SK-N-MC (cell line): Measurements from ENCODE around the gene HCRTR1.

Experiments
- EZH2 ChIP-seq: fragments of 200-600 bp; sonication (generic); IDR thresholded peaks from one replicate; pipeline ENCODE4 v1.6.1; 2017; ENCODE audit warnings: antibody characterized with exemption
- POLR2AphosphoS5 ChIP-seq: IDR thresholded peaks from 2 replicates; pipeline ENCODE4 v1.6.1; 2012; ENCODE audit warnings: mild to moderate bottlenecking, low read depth, low read length, borderline replicate concordance

- no peak for TF ChIP-seq POLR2AphosphoS5
- no peak for TF ChIP-seq EZH2
These were observed 11.6 kb downstream of the HCRTR1 start for GRCh38 chr1:31628931-31629556.
